ELF-1 (cell line): Measurements from ENCODE around the gene ABCD2.
"Not testable (repeated sequence)": the region's sequence is repeated elsewhere in the genome, so short reads cannot be mapped to it uniquely, and the experiment has no call there.

Experiments
- DNase-seq: peaks from one replicate; pipeline ENCODE4 v3.0.0-alpha.2; 2016; ENCODE audit warnings: low read depth, low spot score

Gene ABCD2

GRCh38 chr12:39538679-39539104 is 80.9 kb downstream of the ABCD2 start:
- peak; percentile 6 for DNase-seq

DNA sequence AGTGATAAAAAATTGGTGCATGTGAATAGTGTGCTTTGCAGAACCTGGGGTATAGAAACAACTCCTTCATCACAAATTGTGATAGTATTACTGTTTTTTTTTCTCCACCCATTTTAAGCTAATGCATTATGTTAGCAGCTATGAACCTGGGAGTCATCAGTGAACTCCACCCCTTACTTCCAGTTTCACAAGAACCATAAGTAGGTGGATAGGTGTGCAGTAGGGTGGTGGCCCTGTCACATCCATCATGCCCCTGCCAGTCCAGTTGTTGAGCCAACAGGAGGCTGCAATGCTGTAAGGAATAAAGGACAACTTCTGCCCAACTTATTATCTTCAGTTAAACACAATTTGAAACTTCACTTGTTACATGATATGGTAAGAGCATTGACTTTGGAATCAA is 85.7 kb downstream of the ABCD2 start:
- no peak for DNase-seq

GRCh38 chr12:39532448-39532847 is 87.2 kb downstream of the ABCD2 start:
- DNase-seq, result no peak

- peak; percentile 23 for DNase-seq
Observed at GRCh38 chr12:39526974-39527373, 92.6 kb downstream of the ABCD2 start.

DNA sequence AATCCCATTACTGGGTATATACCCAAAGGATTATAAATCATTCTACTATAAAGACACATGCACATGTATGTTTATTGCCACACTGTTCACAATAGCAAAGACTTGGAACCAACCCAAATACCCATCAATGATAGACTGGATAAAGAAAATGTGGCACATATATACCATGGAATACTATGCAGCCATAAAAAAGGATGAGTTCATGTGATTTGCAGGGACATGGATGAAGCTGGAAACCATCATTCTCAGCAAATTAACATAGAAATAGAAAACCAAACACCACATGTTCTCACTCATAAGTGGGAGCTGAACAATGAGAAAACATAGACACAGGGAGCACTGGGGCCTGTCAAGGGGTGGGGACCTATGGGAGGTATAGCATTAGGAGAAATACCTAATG is 97.4 kb downstream of the ABCD2 start:
- not testable (repeated sequence) for DNase-seq

GRCh38 chr12:39510001-39510400 is 109.6 kb downstream of the ABCD2 start:
- no peak for DNase-seq

GRCh38 chr12:39505554-39505953 is 114.0 kb downstream of the ABCD2 start:
- DNase-seq, result no peak

- no peak for DNase-seq
Observed at GRCh38 chr12:39505023-39505422, 114.6 kb downstream of the ABCD2 start.

GRCh38 chr12:39503439-39503838 is 116.2 kb downstream of the ABCD2 start:
- no peak for DNase-seq

GRCh38 chr12:39502726-39503125 is 116.9 kb downstream of the ABCD2 start:
- DNase-seq, result peak; percentile 69
